ENCODE measurements around the gene ZBTB22.
"Not testable (repeated sequence)": the region's sequence is repeated elsewhere in the genome, so short reads cannot be mapped to it uniquely, and the experiment has no call there.

- TF ChIP-seq CTCF, EZH2, EZH2phosphoT487 (IDR thresholded peaks at IDR 0.05): not testable (repeated sequence)
Observed at GRCh38 chr6:33275795-33276580, 41.6 kb downstream of the ZBTB22 start.

Measured in neural progenitor cell (in vitro differentiated cells).